Left ventricle myocardium inferior (tissue), 1 donor: ENCODE data around the gene ARAP2. TPM values are rescaled to one million over a fixed set of nuclear protein-coding genes. Genes with fewer than 3 reads are reported as not detected.

Source experiments
- DNase-seq: peaks from one replicate; pipeline ENCODE4 v3.0.0-alpha.2; 2020
- H3K27ac ChIP-seq: fragments of 200-600 bp; replicated peaks from 2 replicates; pipeline ENCODE4 v1.8.0; 2021
- H3K27me3 ChIP-seq: fragments of 200-600 bp; 2 replicates; pipeline ENCODE4 v1.8.0; 2021; ENCODE audit warnings: low read depth
- H3K36me3 ChIP-seq: fragments of 200-600 bp; 2 replicates; pipeline ENCODE4 v1.8.0; 2021
- H3K4me1 ChIP-seq: fragments of 200-600 bp; 2 replicates; pipeline ENCODE4 v1.8.0; 2021
- H3K4me3 ChIP-seq: fragments of 200-600 bp; 2 replicates; pipeline ENCODE4 v1.8.0; 2021; ENCODE audit warnings: mild to moderate bottlenecking, moderate library complexity
- H3K9me3 ChIP-seq: fragments of 200-600 bp; replicated peaks from 2 replicates; pipeline ENCODE4 v1.8.0; 2021
- CTCF ChIP-seq: fragments of 200-600 bp; IDR thresholded peaks from 2 replicates; pipeline ENCODE4 v1.8.0; 2021; ENCODE audit warnings: antibody characterized with exemption, mild to moderate bottlenecking, borderline replicate concordance
- intact Hi-C: fragments of 100-400 bp; cut with micrococcal nuclease; formaldehyde crosslinking; loops from one replicate; pipeline ENCODE4 v1.11.0; 2022
- total RNA-seq: library from RNA; stranded (reverse); fragmentation: NEBNext Ultra II Directional; extraction: Animal tissue kit (Norgen Biotek cat#: 25700); gene quantifications from one replicate; pipeline ENCODE4 v1.2.1, GENCODE V29; 2021
- donor health status: DM: no; HTN: yes; CAD: no; lungs with severe emphysema.

The ARAP2 gene
- total RNA-seq, 1 donor from 2014 or later = 2.9 TPM

DNA sequence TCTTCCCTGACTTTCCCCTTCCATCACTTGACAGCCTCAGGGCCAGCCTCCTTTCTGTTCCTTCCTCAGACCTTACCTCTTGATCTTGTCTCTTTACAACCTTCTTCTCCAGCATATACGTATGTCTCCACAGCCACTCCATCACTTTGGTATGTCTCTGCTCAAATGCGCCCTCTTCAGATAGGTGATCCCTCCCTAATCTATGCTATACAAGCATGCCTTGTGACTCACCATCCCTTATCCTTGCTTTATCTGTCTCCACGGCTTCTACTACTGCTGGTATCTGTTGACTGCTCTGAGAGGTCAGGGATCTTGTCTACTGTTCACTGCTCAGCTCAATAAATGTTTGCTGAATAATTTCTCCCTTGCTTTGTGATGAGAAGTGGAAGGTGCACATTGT is 9.0 kb downstream of the ARAP2 start:
- Histone ChIP-seq H3K27me3 (no peaks in the 10 kb centered on the region), H3K4me3 (no peak overlapping the region), H3K9me3 (peaks cover 33% of the 10 kb centered on the region), H3K4me1 (no peaks in the 10 kb centered on the region), H3K36me3 (no peaks in the 10 kb centered on the region), H3K27ac (no peak overlapping the region)
- TF ChIP-seq CTCF = no peak
- DNase-seq = no peak
- intact Hi-C loops = no loop called here

DNA sequence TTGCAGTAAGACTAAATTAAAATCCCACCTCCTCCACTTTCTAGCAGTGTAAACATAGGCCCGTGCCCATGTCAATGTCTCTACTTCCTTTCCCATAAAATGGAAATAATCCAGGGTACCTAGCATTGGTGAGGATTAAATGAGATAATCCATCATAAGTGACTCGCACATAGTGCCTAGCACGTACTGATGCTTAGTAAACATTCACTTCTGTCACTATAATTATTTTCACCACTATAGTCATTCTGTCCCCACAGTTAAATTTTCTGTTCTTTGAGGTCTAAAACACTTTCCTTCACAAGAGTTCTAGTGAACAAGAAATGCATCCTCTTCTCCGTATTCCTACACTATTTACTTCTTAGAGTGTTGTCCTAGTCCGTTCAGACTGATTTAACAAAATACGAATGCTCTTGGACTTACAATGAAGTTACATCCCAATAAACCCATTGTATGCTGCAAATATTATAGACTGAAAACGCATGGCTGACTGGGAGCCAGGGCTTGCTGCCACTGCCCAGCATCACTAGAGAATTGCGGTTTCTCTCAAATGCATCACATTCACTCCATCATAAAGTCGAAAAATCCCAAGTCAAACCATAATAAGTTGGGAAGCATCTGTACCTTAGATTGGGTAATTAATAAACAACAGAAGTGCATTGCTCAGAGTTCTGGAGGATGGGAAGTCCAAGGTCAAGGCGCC is 10.6 kb downstream of the ARAP2 start:
- no peak overlapping the region for H3K27ac ChIP-seq
- H3K27me3 ChIP-seq = no peaks in the 10 kb centered on the region
- no peak for DNase-seq
- H3K9me3 ChIP-seq = peaks cover 33% of the 10 kb centered on the region
- H3K4me3 ChIP-seq = no peak overlapping the region
- TF ChIP-seq CTCF = no peak
- intact Hi-C loops = no loop called here
- no peaks in the 10 kb centered on the region for H3K36me3 ChIP-seq
- no peaks in the 10 kb centered on the region for H3K4me1 ChIP-seq

- Histone ChIP-seq H3K36me3 (no peaks in the 10 kb centered on the region), H3K27me3 (no peaks in the 10 kb centered on the region), H3K27ac (no peak overlapping the region), H3K4me3 (no peak overlapping the region), H3K4me1 (no peaks in the 10 kb centered on the region), H3K9me3 (peaks cover 23% of the 10 kb centered on the region)
- DNase-seq = no peak
- intact Hi-C loops = no loop called here
- TF ChIP-seq CTCF = no peak
Measured at GRCh38 chr4:36230534-36230933, 13.8 kb downstream of the ARAP2 start.

- no peak for TF ChIP-seq CTCF
- peaks cover 6% of the 10 kb centered on the region for H3K9me3 ChIP-seq
- DNase-seq = no peak
- H3K4me1 ChIP-seq = no peaks in the 10 kb centered on the region
- H3K4me3 ChIP-seq = no peak overlapping the region
- no peaks in the 10 kb centered on the region for H3K36me3 ChIP-seq
- intact Hi-C loops = no loop called here
- no peaks in the 10 kb centered on the region for H3K27me3 ChIP-seq
- no peak overlapping the region for H3K27ac ChIP-seq
Measured at GRCh38 chr4:36227913-36228312, 16.4 kb downstream of the ARAP2 start.

DNA sequence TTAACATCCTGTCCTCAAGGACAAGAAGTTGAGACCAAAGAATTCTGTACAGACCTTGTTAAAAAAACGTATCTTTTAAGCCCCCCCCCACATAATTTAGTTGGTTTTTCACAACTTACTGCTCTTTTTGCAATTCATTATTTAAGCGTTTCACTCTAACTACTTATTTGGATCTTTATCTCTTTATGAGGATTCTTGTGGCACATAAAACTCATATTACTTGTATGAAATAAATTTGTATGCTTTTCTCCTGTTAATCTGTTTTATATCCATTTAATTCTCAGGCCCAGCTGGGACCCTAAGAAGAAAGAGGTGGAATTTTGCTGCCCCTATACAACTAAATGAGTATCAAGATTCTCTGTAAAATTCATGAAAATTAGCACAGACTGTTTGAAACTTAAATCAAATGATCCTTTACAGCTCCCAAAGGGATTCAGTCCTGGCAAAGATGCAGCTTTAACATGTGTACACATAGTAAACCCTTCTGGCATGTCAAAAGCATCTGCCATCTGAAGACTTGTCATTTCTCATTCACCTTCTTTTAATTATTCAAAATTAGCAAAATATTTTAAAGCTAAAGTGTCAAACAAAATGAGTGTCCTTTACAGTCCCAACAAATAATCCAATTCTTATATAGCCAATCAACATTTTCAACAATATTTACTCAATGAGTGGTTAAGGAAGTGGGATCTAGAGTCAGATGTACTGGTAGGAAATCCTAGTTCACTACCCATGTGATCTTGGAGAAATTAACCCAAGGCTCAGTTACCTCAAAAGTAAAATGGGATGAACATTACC is 17.7 kb downstream of the ARAP2 start:
- Histone ChIP-seq H3K27ac (no peak overlapping the region), H3K9me3 (peaks cover under 1% of the 10 kb centered on the region), H3K27me3 (no peaks in the 10 kb centered on the region), H3K4me1 (no peaks in the 10 kb centered on the region), H3K36me3 (no peaks in the 10 kb centered on the region), H3K4me3 (no peak overlapping the region)
- no peak for TF ChIP-seq CTCF
- DNase-seq = no peak
- intact Hi-C loops = no loop called here
